Chondrocyte (in vitro differentiated cells): ENCODE results near the gene SLC39A6. TPM values are rescaled to one million over a fixed set of nuclear protein-coding genes. Genes with fewer than 3 reads are reported as not detected.
A peak's percentile ranks its signal among the peaks of the same experiment; 100 is the strongest.

Source experiments
- DNase-seq: peaks from one replicate; pipeline ENCODE4 v3.0.0; 2021; ENCODE audit warnings: mixed read lengths, low spot score
- H3K27ac Mint-ChIP-seq: one replicate; pipeline ENCODE4 v1.8.0; 2021; ENCODE audit warnings: mild to moderate bottlenecking, moderate library complexity, mixed read lengths; ENCODE audit not compliant: unreplicated experiment
- H3K27me3 Mint-ChIP-seq: 2 replicates; pipeline ENCODE4 v1.8.0; 2021; ENCODE audit warnings: low read depth, mixed read lengths
- H3K36me3 Mint-ChIP-seq: 2 replicates; pipeline ENCODE4 v1.8.0; 2021; ENCODE audit warnings: low read depth, mixed read lengths
- H3K4me1 Mint-ChIP-seq: 2 replicates; pipeline ENCODE4 v1.8.0; 2021; ENCODE audit warnings: low read depth, mild to moderate bottlenecking, mixed read lengths
- H3K4me3 Mint-ChIP-seq: one replicate; pipeline ENCODE4 v1.8.0; 2021; ENCODE audit warnings: mild to moderate bottlenecking, moderate library complexity, mixed read lengths; ENCODE audit not compliant: unreplicated experiment
- H3K9me3 Mint-ChIP-seq: 2 replicates; pipeline ENCODE4 v1.8.0; 2021; ENCODE audit warnings: low read depth, mixed read lengths
- CTCF ChIP-seq: fragments of 200-600 bp; sonication (generic); IDR thresholded peaks from 2 replicates; pipeline ENCODE4 v1.5.0; 2021; ENCODE audit warnings: antibody characterized with exemption, mild to moderate bottlenecking, moderate library complexity
- long read RNA-seq: library from polyadenylated mRNA; stranded (forward); transcript quantifications from one replicate; pipeline ENCODE4 v2.0.0, GENCODE V29; 2021
- total RNA-seq: library from RNA; stranded (reverse); gene quantifications from 3 replicates; pipeline ENCODE4 v1.2.1, GENCODE V29; 2021

Gene SLC39A6, protein sequence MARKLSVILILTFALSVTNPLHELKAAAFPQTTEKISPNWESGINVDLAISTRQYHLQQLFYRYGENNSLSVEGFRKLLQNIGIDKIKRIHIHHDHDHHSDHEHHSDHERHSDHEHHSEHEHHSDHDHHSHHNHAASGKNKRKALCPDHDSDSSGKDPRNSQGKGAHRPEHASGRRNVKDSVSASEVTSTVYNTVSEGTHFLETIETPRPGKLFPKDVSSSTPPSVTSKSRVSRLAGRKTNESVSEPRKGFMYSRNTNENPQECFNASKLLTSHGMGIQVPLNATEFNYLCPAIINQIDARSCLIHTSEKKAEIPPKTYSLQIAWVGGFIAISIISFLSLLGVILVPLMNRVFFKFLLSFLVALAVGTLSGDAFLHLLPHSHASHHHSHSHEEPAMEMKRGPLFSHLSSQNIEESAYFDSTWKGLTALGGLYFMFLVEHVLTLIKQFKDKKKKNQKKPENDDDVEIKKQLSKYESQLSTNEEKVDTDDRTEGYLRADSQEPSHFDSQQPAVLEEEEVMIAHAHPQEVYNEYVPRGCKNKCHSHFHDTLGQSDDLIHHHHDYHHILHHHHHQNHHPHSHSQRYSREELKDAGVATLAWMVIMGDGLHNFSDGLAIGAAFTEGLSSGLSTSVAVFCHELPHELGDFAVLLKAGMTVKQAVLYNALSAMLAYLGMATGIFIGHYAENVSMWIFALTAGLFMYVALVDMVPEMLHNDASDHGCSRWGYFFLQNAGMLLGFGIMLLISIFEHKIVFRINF
- 84.9 to 89.9 TPM (median 86.4 TPM) in 3 replicates for total RNA-seq
- long read RNA-seq, transcript SLC39A6-204 (10 exons, 3,003 nt) = minor isoform, 37 of 267 reads
- long read RNA-seq, transcript SLC39A6-201 (10 exons, 3,543 nt) = major isoform, 217 of 267 reads
- long read RNA-seq, partial matches to known transcripts = 7 of 267 reads
- long read RNA-seq, other reads (novel, unspliced or antisense) = 6 of 267 reads

DNA sequence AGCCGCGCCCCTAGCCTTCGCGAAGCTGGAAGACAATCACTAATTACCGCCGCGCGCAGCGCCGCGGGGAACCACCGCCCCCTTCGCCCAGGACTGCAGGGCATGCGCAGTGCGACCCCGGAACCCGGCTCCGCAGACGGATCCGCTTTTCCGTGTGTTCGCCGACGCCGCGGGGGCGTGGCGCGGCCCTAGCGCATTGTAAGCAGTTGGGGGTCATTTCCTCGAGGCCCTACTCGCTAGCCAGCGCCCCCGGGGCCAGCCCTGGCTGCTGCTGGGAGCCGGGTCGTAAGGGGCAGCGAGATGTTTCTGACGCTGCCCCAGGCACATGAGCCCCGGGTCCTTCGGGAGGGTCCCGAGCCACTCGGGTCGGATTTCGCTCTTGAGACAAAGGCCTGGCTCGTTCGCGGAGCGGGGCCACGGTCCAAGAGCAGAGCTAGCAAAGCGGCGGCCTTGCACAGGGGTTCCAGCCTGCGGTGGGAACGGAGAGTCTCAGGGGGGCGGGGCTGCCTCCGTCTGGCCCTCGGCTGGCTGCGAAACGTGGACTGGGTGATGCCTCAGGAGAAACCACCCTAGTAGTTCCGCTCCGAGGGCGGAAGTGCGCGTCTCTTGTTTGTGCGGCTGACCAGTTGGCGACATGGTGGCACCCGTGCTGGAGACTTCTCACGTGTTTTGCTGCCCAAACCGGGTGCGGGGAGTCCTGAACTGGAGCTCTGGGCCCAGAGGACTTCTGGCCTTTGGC, at the start of gene SLC39A6, which contains the start of gene ELP2:
SLC39A6 (minus strand) TSS at position 41 of the 739 bp plus-strand sequence. CDS start 2,333 bp downstream, outside the sequence.
ELP2 (plus strand) TSS at position 600 of the 739 bp plus-strand sequence; CDS start at position 635, 35 bp downstream.
- Mint-ChIP-seq H3K27me3 (no peaks in the 10 kb centered on the region), H3K9me3 (no peaks in the 10 kb centered on the region), H3K4me1 (peaks cover 41% of the 10 kb centered on the region), H3K4me3 (peak within 1 kb of the TSS; percentile 92), H3K27ac (peak within 1 kb of the TSS; percentile 93), H3K36me3 (peaks cover 7% of the 10 kb centered on the region)
- TF ChIP-seq CTCF = peak; percentile 5
- DNase-seq = peak; percentile 98

DNA sequence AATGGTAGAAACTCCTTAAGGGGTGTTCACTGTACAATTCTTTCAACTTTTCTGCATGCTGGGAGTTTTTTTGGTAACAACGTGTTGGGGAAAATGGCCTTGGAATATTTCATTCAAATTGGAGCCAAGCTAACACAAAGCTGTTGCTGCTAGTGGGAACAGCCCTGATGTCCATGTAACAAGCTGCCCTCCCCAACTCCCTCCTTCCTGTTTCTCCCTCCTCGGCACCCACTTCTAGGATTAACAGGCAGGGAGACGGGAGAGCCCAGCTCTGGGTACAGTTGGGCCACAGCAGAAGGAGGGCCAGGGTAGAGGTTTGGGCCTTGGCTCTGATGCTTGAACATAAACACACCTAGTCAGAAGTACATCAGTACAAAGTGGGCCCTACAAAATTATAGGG, 48.8 kb upstream of the SLC39A6 start:
- Mint-ChIP-seq H3K36me3 (peaks cover 13% of the 10 kb centered on the region), H3K4me3 (no peak overlapping the region), H3K4me1 (peaks cover 20% of the 10 kb centered on the region), H3K27me3 (no peaks in the 10 kb centered on the region), H3K9me3 (no peaks in the 10 kb centered on the region), H3K27ac (no peak overlapping the region)
- TF ChIP-seq CTCF = no peak
- DNase-seq = no peak

DNA sequence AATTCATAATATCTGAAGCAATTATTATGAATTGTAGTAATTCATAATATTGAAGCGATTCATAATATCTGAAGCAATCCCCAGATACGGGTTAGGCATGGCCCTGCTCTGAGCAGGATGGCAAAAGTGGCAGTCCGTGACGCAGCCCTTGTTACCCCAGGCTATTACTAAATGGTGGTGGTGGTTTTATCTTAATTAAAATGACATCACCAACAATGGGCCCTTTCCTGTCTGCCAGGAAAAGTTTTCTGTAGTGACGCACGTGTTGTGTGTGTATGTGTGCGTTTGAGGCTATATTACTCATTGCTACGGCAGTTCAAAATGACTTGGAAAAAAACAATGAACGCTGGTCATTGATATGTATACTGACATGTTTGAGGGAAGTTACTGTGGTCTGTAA, 47.6 kb upstream of the SLC39A6 start:
- Mint-ChIP-seq H3K27ac (no peak overlapping the region), H3K27me3 (no peaks in the 10 kb centered on the region), H3K9me3 (no peaks in the 10 kb centered on the region), H3K36me3 (peaks cover 16% of the 10 kb centered on the region), H3K4me1 (peaks cover 15% of the 10 kb centered on the region), H3K4me3 (no peak overlapping the region)
- no peak for DNase-seq
- TF ChIP-seq CTCF = no peak

DNA sequence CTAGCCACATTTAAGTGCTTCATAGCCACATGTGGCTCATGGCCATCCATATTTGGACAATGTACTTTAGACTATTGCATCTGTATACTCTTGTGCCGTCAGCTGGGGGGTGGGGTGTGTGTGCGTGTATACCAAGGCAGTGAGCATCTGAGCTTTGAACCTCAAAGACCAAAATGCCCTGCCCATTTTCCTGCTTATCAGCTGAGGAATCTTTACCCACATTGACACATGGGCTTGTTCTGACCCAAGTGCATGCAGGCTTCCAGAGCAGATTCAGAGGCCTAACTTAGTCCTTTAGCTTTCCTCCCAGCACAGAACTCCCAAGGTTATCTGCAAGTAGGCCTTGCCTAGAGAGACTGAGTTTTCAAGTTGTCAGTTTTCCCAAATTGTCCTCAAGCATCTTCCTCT, 47.0 kb upstream of the SLC39A6 start:
- Mint-ChIP-seq H3K4me3 (no peak overlapping the region), H3K36me3 (peaks cover 18% of the 10 kb centered on the region), H3K4me1 (peaks cover 15% of the 10 kb centered on the region), H3K9me3 (no peaks in the 10 kb centered on the region), H3K27ac (no peak overlapping the region), H3K27me3 (no peaks in the 10 kb centered on the region)
- TF ChIP-seq CTCF = no peak
- DNase-seq = no peak
